K562 (cell line): ENCODE measurements around the gene TRMT112. TPM values are rescaled to one million over a fixed set of nuclear protein-coding genes. Genes with fewer than 3 reads are reported as not detected.
A peak's percentile ranks its signal among the peaks of the same experiment; 100 is the strongest.

Experiments used
- ATAC-seq: fragments of 200-7000 bp; cut with Tn5 transposase; 3 replicates; pipeline ENCODE4 v1.9.1; 2020; ENCODE audit warnings: moderate library complexity
- BruUV-seq: library from RNA; stranded (reverse); fragments of 400-500 nt; replicated peaks from 2 replicates; lab custom pipeline; 2021; lab: Mats Ljungman, UMichigan
- CTCF ChIA-PET: fragments of 300-600 bp; formaldehyde crosslinking; extraction: SDS; loops from one replicate; lab custom pipeline; 2021; ENCODE audit warnings: low intra/inter-chr PET ratio; lab: Yijun Ruan, JAX
- POLR2A ChIA-PET: fragments of 300-600, 350-650 bp; sonication (Branson Sonifier 250); formaldehyde crosslinking; extraction: SDS; loops from one replicate; lab custom pipeline; 2021; ENCODE audit warnings: antibody characterized with exemption, inconsistent platforms; lab: Yijun Ruan, JAX
- DNase-seq, 4 experiments: peaks; one replicate each; pipeline versions ENCODE4 v3.0.0 to v3.0.0-alpha.2; 2011 to 2018; ENCODE audit warnings: low spot score in 3 of 4, mixed read lengths in 3 of 4; ENCODE audit errors: extremely low read depth in 1 of 4
- FAIRE-seq: peaks from 2 replicates; lab custom pipeline; 2011; peaks lifted over from hg19 to GRCh38; lab: Jason Lieb, UNC
- H2AFZ ChIP-seq: 2 replicates; pipeline ENCODE4 v1.6.0; 2011; ENCODE audit warnings: low read depth, low read length, control low read depth, inconsistent platforms
- H3K27ac ChIP-seq: fragments of 200-600 bp; 3 replicates; pipeline ENCODE4 v1.8.0; 2011; ENCODE audit warnings: low read depth, mild to moderate bottlenecking, control low read depth, inconsistent platforms, low read length, moderate library complexity, mixed read lengths; ENCODE audit errors: extremely low read depth
- H3K27me3 ChIP-seq, 2 experiments: fragments of 300-600 bp in 1 of 2; 2 replicates in 1 of 2; 3 replicates in 1 of 2; pipeline versions ENCODE4 v1.6.0 to v1.8.0; 2011; ENCODE audit warnings: inconsistent platforms in 2 of 2, low read length in 2 of 2, mild to moderate bottlenecking in 1 of 2, mixed read lengths in 1 of 2, moderate library complexity in 1 of 2; ENCODE audit not compliant: control insufficient read depth in 2 of 2, insufficient read depth in 2 of 2
- H3K36me3 ChIP-seq: fragments of 300-600 bp; 3 replicates; pipeline ENCODE4 v1.8.0; 2011; ENCODE audit warnings: mild to moderate bottlenecking, low read length, inconsistent platforms; ENCODE audit not compliant: control insufficient read depth, insufficient read depth
- H3K4me1 ChIP-seq, 2 experiments: fragments of 200-600 bp in 1 of 2; replicated peaks in 1 of 2; 2 replicates in 1 of 2; 3 replicates in 1 of 2; pipeline versions ENCODE4 v1.5.1 to v1.8.0; 2011; ENCODE audit warnings: inconsistent platforms in 2 of 2, low read length in 2 of 2, mild to moderate bottlenecking in 1 of 2, mixed read lengths in 1 of 2, moderate library complexity in 1 of 2; ENCODE audit not compliant: control insufficient read depth in 2 of 2, insufficient read depth in 2 of 2
- H3K4me2 ChIP-seq: 2 replicates; pipeline ENCODE4 v1.6.1; 2011; ENCODE audit warnings: low read length, control low read depth, inconsistent platforms, mixed read lengths; ENCODE audit not compliant: insufficient read depth
- H3K4me3 ChIP-seq: fragments of 200-600 bp; sonication (generic), shearing (Covaris generic); 2 replicates; pipeline ENCODE4 v1.5.1; 2016; ENCODE audit warnings: control low read depth, inconsistent platforms
- H3K79me2 ChIP-seq: fragments of 200-600 bp; 3 replicates; pipeline ENCODE4 v1.8.0; 2011; ENCODE audit warnings: low read length, inconsistent platforms; ENCODE audit not compliant: control insufficient read depth, insufficient read depth
- H3K9ac ChIP-seq, 2 experiments: 2 replicates each; pipeline versions ENCODE4 v1.6.0 to v1.6.1; 2011; ENCODE audit warnings: low read depth in 2 of 2, low read length in 2 of 2, control low read depth in 1 of 2, inconsistent platforms in 1 of 2, mild to moderate bottlenecking in 1 of 2, mixed read lengths in 1 of 2; ENCODE audit not compliant: insufficient read depth in 1 of 2
- H3K9me1 ChIP-seq: one replicate; pipeline ENCODE4 v1.6.0; 2011; ENCODE audit warnings: inconsistent platforms, mild to moderate bottlenecking, low read length, moderate library complexity; ENCODE audit not compliant: control insufficient read depth, insufficient read depth
- H3K9me3 ChIP-seq: replicated peaks from 2 replicates; pipeline ENCODE4 v1.5.1; 2011; ENCODE audit warnings: low read depth, low read length, inconsistent platforms; ENCODE audit not compliant: control insufficient read depth, insufficient read depth
- H4K20me1 ChIP-seq: replicated peaks from 2 replicates; pipeline ENCODE4 v1.6.1; 2011; ENCODE audit warnings: low read length, inconsistent platforms, mixed read lengths; ENCODE audit not compliant: control insufficient read depth, insufficient read depth
- BMI1 ChIP-seq: fragments of 150-350 bp; IDR thresholded peaks from 2 replicates; pipeline ENCODE4 v1.6.1; 2014; ENCODE audit warnings: low read length
- NFIC ChIP-seq: fragments of 450-650 bp; IDR thresholded peaks from 2 replicates; pipeline ENCODE4 v1.6.1; 2017; ENCODE audit warnings: mild to moderate bottlenecking, inconsistent platforms
- SMAD3 ChIP-seq: fragments of 450-650 bp; formaldehyde crosslinking; conservative IDR thresholded peaks from 2 replicates; pipeline ENCODE4 v1.4.0; 2020; ENCODE audit warnings: mild to moderate bottlenecking
- SP1 ChIP-seq: sonication (generic); formaldehyde crosslinking; IDR thresholded peaks from 2 replicates; pipeline ENCODE4 v1.8.1; 2022; ENCODE audit warnings: mild to moderate bottlenecking, missing genetic modification reagents
- ZNF551 ChIP-seq: fragments of 250-450 bp; sonication (Bioruptor Pico); IDR thresholded peaks from 2 replicates; pipeline ENCODE4 v1.5.0; 2021; ENCODE audit warnings: mild to moderate bottlenecking, moderate library complexity
- WGBS: fragments of 100-300 bp; shearing (Covaris generic); methylation state at CpG from one replicate; pipeline ENCODE4 v1.1.6; 2016; ENCODE audit warnings: low coverage, mixed read lengths; ENCODE audit not compliant: insufficient coverage; ENCODE audit errors: missing lambda C conversion rate; 5-methylcytosine and 5-hydroxymethylcytosine counted together
- in situ Hi-C: fragments of 300-500 bp; cut with MboI; formaldehyde crosslinking; loops from 4 replicates; pipeline ENCODE4 v1.15.0; 2018; ENCODE audit warnings: inconsistent platforms, mixed read lengths
- intact Hi-C: fragments of 100-400 bp; cut with micrococcal nuclease; formaldehyde crosslinking; loops from 2 replicates; pipeline ENCODE4 v1.14.2; 2022
- polyA plus RNA-seq, 8 experiments: library from polyadenylated mRNA; depleted of rRNA in 4 of 8; stranded (reverse) in 5 of 8; unstranded in 3 of 8; fragments of >200 nt; fragmentation: Nextera tagmentation in 2 of 8; fragmentation: Illumina TruSeq in 1 of 8; extraction: Ambion mirVana in 2 of 8; extraction: Trizol in 1 of 8; gene quantifications; 2 replicates each; pipeline versions ENCODE4 v1.2.1 to v1.2.3, GENCODE V29; 2011 to 2014; ENCODE audit warnings: inconsistent platforms in 1 of 8, missing spikeins in 1 of 8
- total RNA-seq, 7 experiments: library from RNA; depleted of rRNA in 6 of 7; stranded (reverse); fragments of >200 nt in 6 of 7; fragmentation: Illumina TruSeq in 2 of 7; extraction: Trizol in 2 of 7; gene quantifications; 2 replicates each; pipeline versions ENCODE4 v1.2.1 to v1.2.3, GENCODE V29; 2011 to 2021; ENCODE audit warnings: low replicate concordance in 1 of 7

TRMT112 gene
- total and polyA plus RNA-seq, 9 of the 15 experiments (the other 6 are each of a cell fraction or from before 2014, with no cell fraction given): 162 to 444 (median 300) TPM

DNA sequence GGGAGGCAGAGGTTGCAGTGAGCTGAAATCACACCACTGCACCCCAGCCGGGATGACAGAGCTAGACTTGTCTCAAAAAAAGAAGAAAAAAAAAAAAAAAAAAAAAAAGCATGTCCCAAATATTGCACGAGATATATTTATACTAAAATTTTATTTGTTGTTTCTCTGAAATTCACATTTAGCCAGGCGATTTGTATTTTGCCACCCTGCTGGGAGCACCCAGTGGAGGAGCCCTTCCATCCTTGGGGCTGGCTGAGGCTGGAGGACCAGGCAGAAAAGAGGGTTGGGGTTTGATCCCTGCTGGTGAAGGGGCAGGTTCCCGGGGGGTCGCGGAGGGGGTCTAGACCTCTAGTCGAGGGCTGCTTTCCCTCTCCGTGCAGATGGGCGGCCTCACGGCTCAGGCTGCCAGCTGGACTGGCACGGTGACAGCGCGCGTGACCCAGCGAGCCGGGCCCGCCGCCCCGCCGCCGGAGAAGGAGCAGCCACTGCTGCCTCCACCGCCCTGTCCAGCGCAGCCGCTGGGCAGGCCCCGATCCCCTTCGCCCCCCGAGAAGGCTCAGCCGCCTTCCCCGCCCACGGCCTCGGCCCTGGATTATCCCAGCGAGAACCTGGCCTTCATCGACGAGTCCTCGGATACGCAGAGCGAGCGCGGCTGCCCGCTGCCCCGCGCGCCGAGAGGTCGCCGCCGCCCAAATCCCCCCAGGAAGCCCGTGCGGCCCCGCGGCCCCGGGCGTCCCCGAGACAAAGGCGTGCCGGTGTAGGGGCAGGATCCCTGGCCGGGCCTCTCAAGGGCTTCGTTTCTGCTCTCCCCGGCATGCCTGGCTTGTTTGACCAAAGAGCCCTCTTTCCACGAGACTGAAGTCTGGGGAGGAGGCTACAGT lies 18.2 kb downstream of the TRMT112 start:
- no TSS peak for BruUV-seq

DNA sequence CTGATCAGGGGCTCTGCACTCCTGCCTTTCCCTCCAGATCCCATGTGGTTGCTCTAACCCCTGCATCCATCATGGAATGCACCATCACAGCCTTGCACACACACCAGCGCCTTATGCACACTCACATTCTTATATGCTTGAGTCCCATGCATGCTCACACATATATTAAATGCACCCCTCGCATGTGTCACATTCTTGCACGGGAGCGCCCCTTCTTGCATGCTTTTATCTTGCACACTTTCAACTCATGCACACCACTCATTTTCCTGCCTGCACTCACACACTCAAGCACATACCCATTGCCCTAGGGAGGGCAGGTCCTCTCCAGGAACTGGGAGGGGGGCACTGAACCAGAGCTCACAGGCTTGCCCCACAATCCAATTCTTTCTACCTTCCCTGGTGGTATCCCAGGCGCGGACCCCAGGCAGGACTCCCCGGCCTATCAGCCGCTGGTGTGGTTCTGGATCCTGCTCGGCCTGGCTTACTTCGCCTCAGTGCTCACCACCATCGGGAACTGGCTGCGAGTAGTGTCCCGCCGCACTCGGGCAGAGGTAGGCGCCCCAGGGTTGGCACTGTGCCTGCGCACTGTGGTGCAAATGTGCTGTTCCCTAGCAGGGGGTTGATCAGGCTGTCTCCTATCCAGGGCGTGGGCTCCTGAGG lies 19.5 kb downstream of the TRMT112 start:
- Histone ChIP-seq H3K4me3 (no peak overlapping the region), H3K9ac (no peak overlapping the region), H3K9me3 (no peaks in the 10 kb centered on the region), H3K27me3 (peaks cover 42 to 49% of the 10 kb centered on the region in 2 experiments), H3K79me2 (no peaks in the 10 kb centered on the region), H3K9me1 (no peaks in the 10 kb centered on the region), H4K20me1 (no peaks in the 10 kb centered on the region; the same call in 1 of the 2 replicates), H3K4me2 (no peak overlapping the region), H3K4me1 (peaks cover 3 to 38% of the 10 kb centered on the region in 2 experiments; a peak in 4 of 5 replicates), H3K36me3 (no peaks in the 10 kb centered on the region), H3K27ac (no peak overlapping the region), H2AFZ (no peak overlapping the region)
- in situ Hi-C loops (no loop called here), intact Hi-C loops (no loop called here)
- FAIRE-seq (no peak), DNase-seq (no peak), ATAC-seq (no peak)
- CTCF ChIA-PET: no interaction called here
- POLR2A ChIA-PET: no interaction called here
- no peak for TF ChIP-seq ZNF551 (CRISPR knock-in tag)
- 0 out of 2 replicates have a peak, but pooled peaks have one; percentile 10 for TF ChIP-seq NFIC
- BruUV-seq: no TSS peak
- 36% methylated on average over 18 of the region's 18 CpGs for WGBS

More for the DNA sequence above, 18.2 kb downstream of the TRMT112 start:
- TF ChIP-seq SP1 (CRISPR knock-in tag): no peak
- TF ChIP-seq BMI1: no peak
- no peak for TF ChIP-seq SMAD3
- intact Hi-C loops: no loop called here
- ATAC-seq (no peak), DNase-seq (no peak), FAIRE-seq (no peak)
- peaks cover 34 to 36% of the 10 kb centered on the region in 2 experiments for H3K27me3 ChIP-seq
- no peaks in the 10 kb centered on the region for H3K79me2 ChIP-seq
- H3K9me1 ChIP-seq: no peaks in the 10 kb centered on the region
- WGBS: 56% methylated on average over 21 of the region's 60 CpGs
- H4K20me1 ChIP-seq: no peaks in the 10 kb centered on the region; the same call in 1 of the 2 replicates
- in situ Hi-C loops: no loop called here
- H3K4me3 ChIP-seq: no peak overlapping the region
- CTCF ChIA-PET: no interaction called here
- H3K4me1 ChIP-seq: peaks cover 15 to 48% of the 10 kb centered on the region in 2 experiments
- H3K36me3 ChIP-seq: no peaks in the 10 kb centered on the region
- POLR2A ChIA-PET: interaction anchor here (0.7 kb wide), 1 partner anchor 103 kb away, joined by 3 read pairs; no protein-coding TSS in a partner anchor
- no peaks in the 10 kb centered on the region for H3K9me3 ChIP-seq
- H3K27ac ChIP-seq: no peak overlapping the region
- no peak overlapping the region for H3K4me2 ChIP-seq
- H3K9ac ChIP-seq: no peak overlapping the region
- no peak overlapping the region for H2AFZ ChIP-seq
